Measurements from ENCODE around the gene PFN3. TPM values are rescaled to one million over a fixed set of nuclear protein-coding genes. Genes with fewer than 3 reads are reported as not detected.

Gene PFN3
- total RNA-seq, 1 donor from 2014 or later, result not detected

GRCh38 chr5:177384134-177384533 is 16.3 kb downstream of the PFN3 start, which contains the start of gene SLC34A1:
Gene SLC34A1, plus strand, starts transcription at chr5:177384434. Its CDS starts 1,308 bp downstream, at chr5:177385742.
- Histone ChIP-seq H3K79me2 (ENCODE audit: insufficient read depth, low read length) (no peaks in the 10 kb centered on the region), H3K9me3 (ENCODE audit: insufficient read depth, low read depth, low read length) (no peaks in the 10 kb centered on the region), H3K27me3 (ENCODE audit: insufficient read depth, low read length) (peaks cover 12% of the 10 kb centered on the region), H3K27ac (ENCODE audit: low read depth, low read length) (no peak within 1 kb of the TSS), H2AFZ (ENCODE audit: low read depth, low read length) (no peak within 1 kb of the TSS), H3K4me1 (ENCODE audit: insufficient read depth, low read length) (peaks cover 12% of the 10 kb centered on the region), H3K4me3 (ENCODE audit: insufficient read depth, low read depth, low read length) (no peak within 1 kb of the TSS), H3K9ac (ENCODE audit: low read length) (no peak within 1 kb of the TSS), H3K4me2 (ENCODE audit: low read length) (no peak within 1 kb of the TSS), H3K36me3 (ENCODE audit: insufficient read depth, low read length) (no peaks in the 10 kb centered on the region), H4K20me1 (ENCODE audit: insufficient read depth, low read length) (peaks cover 8% of the 10 kb centered on the region)
- no peaks in the 10 kb centered on the region for H3K36me3 Mint-ChIP-seq (ENCODE audit: low read depth, unreplicated experiment)
- TF ChIP-seq EZH2 (IDR thresholded peaks at IDR 0.05; ENCODE audit: insufficient read depth, low read length), result no peak
- TF ChIP-seq CTCF (IDR thresholded peaks at IDR 0.05; ENCODE audit: insufficient read depth, low read depth, low read length), result no peak
- H3K27me3 Mint-ChIP-seq (ENCODE audit: low read depth, unreplicated experiment), result peaks cover 45% of the 10 kb centered on the region
- FAIRE-seq (no peak), DNase-seq (ENCODE audit: low read depth) (no peak)
- H3K9me3 Mint-ChIP-seq (ENCODE audit: unreplicated experiment), result peaks cover 1% of the 10 kb centered on the region
- no peak within 1 kb of the TSS for H3K27ac Mint-ChIP-seq (ENCODE audit: unreplicated experiment)
- peaks cover 17% of the 10 kb centered on the region for H3K4me1 Mint-ChIP-seq (ENCODE audit: low read depth, unreplicated experiment)
- no peak within 1 kb of the TSS for H3K4me3 Mint-ChIP-seq (ENCODE audit: unreplicated experiment)

GRCh38 chr5:177383181-177383580 is 17.3 kb downstream of the PFN3 start:
- no peak overlapping the region for H3K27ac Mint-ChIP-seq (ENCODE audit: unreplicated experiment)

More at GRCh38 chr5:177383181-177383580, 17.3 kb downstream of the PFN3 start:
- Mint-ChIP-seq H3K4me3 (ENCODE audit: unreplicated experiment) (no peak overlapping the region), H3K27me3 (ENCODE audit: low read depth, unreplicated experiment) (peaks cover 42% of the 10 kb centered on the region), H3K36me3 (ENCODE audit: low read depth, unreplicated experiment) (no peaks in the 10 kb centered on the region), H3K4me1 (ENCODE audit: low read depth, unreplicated experiment) (peaks cover 8% of the 10 kb centered on the region), H3K9me3 (ENCODE audit: unreplicated experiment) (no peaks in the 10 kb centered on the region)
- no peaks in the 10 kb centered on the region for H3K79me2 ChIP-seq (ENCODE audit: insufficient read depth, low read length)
- H3K27me3 ChIP-seq (ENCODE audit: insufficient read depth, low read length), result peaks cover 12% of the 10 kb centered on the region
- H4K20me1 ChIP-seq (ENCODE audit: insufficient read depth, low read length), result no peaks in the 10 kb centered on the region
- no peaks in the 10 kb centered on the region for H3K36me3 ChIP-seq (ENCODE audit: insufficient read depth, low read length)
- H3K27ac ChIP-seq (ENCODE audit: low read depth, low read length), result no peak overlapping the region
- DNase-seq (ENCODE audit: low read depth) (no peak), FAIRE-seq (no peak)
- no peak overlapping the region for H3K4me2 ChIP-seq (ENCODE audit: low read length)
- H3K9ac ChIP-seq (ENCODE audit: low read length), result no peak overlapping the region
- no peaks in the 10 kb centered on the region for H3K9me3 ChIP-seq (ENCODE audit: insufficient read depth, low read depth, low read length)
- peaks cover 6% of the 10 kb centered on the region for H3K4me1 ChIP-seq (ENCODE audit: insufficient read depth, low read length)
- no peak for TF ChIP-seq EZH2 (IDR thresholded peaks at IDR 0.05; ENCODE audit: insufficient read depth, low read length)
- no peak for TF ChIP-seq CTCF (IDR thresholded peaks at IDR 0.05; ENCODE audit: insufficient read depth, low read depth, low read length)
- no peak overlapping the region for H3K4me3 ChIP-seq (ENCODE audit: insufficient read depth, low read depth, low read length)
- no peak overlapping the region for H2AFZ ChIP-seq (ENCODE audit: low read depth, low read length)

All from astrocyte (in vitro differentiated cells and primary cell).